Measurements from ENCODE around the gene ASB4. TPM values are rescaled to one million over a fixed set of nuclear protein-coding genes. Genes with fewer than 3 reads are reported as not detected.

The ASB4 gene
- total RNA-seq, 2 donors from 2014 or later = 0.14 TPM; not detected in 1

DNA sequence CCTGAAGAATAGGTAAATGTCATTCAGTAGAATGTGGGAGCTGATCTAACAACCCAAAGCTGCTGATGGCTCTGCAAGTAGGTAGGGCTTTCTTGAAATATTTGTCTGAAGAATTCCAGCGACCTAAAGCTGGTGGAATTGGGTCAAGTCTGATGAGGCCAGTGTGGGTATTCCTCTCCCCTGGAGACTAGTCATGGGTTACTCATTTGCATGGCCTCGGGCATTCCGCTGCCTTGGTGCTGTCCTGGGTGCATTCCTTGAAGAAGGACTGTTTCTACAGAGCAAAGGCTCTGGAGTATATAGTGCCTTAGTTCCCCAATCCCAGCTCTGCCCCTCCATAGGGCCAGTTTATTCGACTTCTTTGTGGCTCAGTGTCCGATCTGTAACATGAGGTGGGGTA, 91.4 kb downstream of the ASB4 start:
- no peak overlapping the region for H3K4me3 ChIP-seq
- ATAC-seq (ENCODE audit: insufficient number of reproducible peaks, low FRiP score, low read depth) = no peak
- no peaks in the 10 kb centered on the region for H3K9me3 ChIP-seq
- no peaks in the 10 kb centered on the region for H3K36me3 ChIP-seq
- H3K27me3 ChIP-seq (replicated peaks; ENCODE audit: insufficient read depth) = no peaks in the 10 kb centered on the region
- no peak overlapping the region for H3K27ac ChIP-seq
- H3K4me1 ChIP-seq (ENCODE audit: control insufficient read depth in 1 of 2, low read depth in 2 of 2) = no peaks in the 10 kb centered on the region
- no peak for DNase-seq (ENCODE audit: low spot score)
- TF ChIP-seq, protein P1, sequence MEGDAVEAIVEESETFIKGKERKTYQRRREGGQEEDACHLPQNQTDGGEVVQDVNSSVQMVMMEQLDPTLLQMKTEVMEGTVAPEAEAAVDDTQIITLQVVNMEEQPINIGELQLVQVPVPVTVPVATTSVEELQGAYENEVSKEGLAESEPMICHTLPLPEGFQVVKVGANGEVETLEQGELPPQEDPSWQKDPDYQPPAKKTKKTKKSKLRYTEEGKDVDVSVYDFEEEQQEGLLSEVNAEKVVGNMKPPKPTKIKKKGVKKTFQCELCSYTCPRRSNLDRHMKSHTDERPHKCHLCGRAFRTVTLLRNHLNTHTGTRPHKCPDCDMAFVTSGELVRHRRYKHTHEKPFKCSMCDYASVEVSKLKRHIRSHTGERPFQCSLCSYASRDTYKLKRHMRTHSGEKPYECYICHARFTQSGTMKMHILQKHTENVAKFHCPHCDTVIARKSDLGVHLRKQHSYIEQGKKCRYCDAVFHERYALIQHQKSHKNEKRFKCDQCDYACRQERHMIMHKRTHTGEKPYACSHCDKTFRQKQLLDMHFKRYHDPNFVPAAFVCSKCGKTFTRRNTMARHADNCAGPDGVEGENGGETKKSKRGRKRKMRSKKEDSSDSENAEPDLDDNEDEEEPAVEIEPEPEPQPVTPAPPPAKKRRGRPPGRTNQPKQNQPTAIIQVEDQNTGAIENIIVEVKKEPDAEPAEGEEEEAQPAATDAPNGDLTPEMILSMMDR (IDR thresholded peaks at IDR 0.05) = no peak

DNA sequence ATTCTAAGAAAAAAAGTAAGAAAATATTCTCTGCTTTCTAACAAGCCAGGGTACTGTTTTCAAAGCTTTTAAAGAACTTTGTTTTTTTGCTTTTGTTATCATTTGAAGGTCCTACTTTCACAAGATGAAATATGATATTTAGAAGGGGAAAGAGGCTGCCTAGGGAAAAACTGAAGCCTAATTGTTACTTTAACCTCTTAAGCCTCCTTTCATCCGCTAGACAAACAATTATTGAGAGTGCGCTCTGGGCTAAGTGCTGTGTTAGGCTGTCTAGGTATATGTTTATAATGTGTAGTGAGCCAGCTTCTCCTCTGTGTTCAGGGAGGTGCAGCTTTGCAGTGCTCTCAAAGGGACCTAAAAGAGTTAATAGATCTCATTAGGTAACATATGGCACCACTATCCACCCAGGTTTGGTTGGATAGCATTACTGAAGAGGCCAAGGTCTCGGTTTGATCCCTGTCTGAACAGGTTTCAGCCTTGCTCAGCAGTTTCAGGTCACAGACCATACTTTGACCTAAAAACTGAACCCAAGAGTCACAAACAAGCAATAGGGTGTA, 92.6 kb downstream of the ASB4 start:
- Histone ChIP-seq H3K9me3 (no peaks in the 10 kb centered on the region), H3K4me3 (no peak overlapping the region), H3K4me1 (ENCODE audit: control insufficient read depth in 1 of 2, low read depth in 2 of 2) (no peaks in the 10 kb centered on the region), H3K27me3 (replicated peaks; ENCODE audit: insufficient read depth) (no peaks in the 10 kb centered on the region), H3K36me3 (no peaks in the 10 kb centered on the region), H3K27ac (no peak overlapping the region)
- ATAC-seq (ENCODE audit: insufficient number of reproducible peaks, low FRiP score, low read depth) = no peak
- TF ChIP-seq, protein P1 (IDR thresholded peaks at IDR 0.05) = no peak
- no peak for DNase-seq (ENCODE audit: low spot score)

DNA sequence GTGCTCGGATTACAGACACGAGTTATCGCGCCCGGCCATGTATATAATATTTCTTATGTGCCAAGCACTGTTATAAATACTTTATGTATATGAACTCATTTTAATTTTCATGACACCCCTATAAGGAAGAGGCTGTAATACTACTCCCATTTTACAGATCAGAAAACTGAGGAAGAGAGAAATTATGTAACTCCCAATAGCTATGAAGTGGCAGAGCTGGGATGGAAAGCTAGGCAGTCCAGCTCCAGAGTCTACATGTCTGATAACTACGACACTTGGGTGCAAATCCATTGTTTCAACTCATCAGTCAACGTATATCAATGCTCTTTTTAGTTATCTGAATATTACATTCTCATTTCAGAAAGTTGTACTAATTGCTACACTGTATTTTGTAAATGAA, 93.6 kb downstream of the ASB4 start:
- no peaks in the 10 kb centered on the region for H3K9me3 ChIP-seq
- H3K36me3 ChIP-seq = peaks cover 4% of the 10 kb centered on the region
- no peak overlapping the region for H3K27ac ChIP-seq
- no peak overlapping the region for H3K4me3 ChIP-seq
- TF ChIP-seq, protein P1 (IDR thresholded peaks at IDR 0.05) = no peak
- ATAC-seq (ENCODE audit: insufficient number of reproducible peaks, low FRiP score, low read depth) (no peak), DNase-seq (ENCODE audit: low spot score) (no peak)
- no peaks in the 10 kb centered on the region for H3K27me3 ChIP-seq (replicated peaks; ENCODE audit: insufficient read depth)
- H3K4me1 ChIP-seq (ENCODE audit: control insufficient read depth in 1 of 2, low read depth in 2 of 2) = no peaks in the 10 kb centered on the region

- TF ChIP-seq, protein P1 (IDR thresholded peaks at IDR 0.05) = no peak
- Histone ChIP-seq H3K27me3 (replicated peaks; ENCODE audit: insufficient read depth) (no peaks in the 10 kb centered on the region), H3K36me3 (peaks cover 19% of the 10 kb centered on the region), H3K9me3 (no peaks in the 10 kb centered on the region), H3K27ac (no peak overlapping the region), H3K4me3 (no peak overlapping the region), H3K4me1 (ENCODE audit: control insufficient read depth in 1 of 2, low read depth in 2 of 2) (peaks cover 0 to 2% of the 10 kb centered on the region in 2 donors)
- DNase-seq (ENCODE audit: low spot score) (no peak), ATAC-seq (ENCODE audit: insufficient number of reproducible peaks, low FRiP score, low read depth) (no peak)
Observed at GRCh38 chr7:95581467-95581866, 95.7 kb downstream of the ASB4 start.

DNA sequence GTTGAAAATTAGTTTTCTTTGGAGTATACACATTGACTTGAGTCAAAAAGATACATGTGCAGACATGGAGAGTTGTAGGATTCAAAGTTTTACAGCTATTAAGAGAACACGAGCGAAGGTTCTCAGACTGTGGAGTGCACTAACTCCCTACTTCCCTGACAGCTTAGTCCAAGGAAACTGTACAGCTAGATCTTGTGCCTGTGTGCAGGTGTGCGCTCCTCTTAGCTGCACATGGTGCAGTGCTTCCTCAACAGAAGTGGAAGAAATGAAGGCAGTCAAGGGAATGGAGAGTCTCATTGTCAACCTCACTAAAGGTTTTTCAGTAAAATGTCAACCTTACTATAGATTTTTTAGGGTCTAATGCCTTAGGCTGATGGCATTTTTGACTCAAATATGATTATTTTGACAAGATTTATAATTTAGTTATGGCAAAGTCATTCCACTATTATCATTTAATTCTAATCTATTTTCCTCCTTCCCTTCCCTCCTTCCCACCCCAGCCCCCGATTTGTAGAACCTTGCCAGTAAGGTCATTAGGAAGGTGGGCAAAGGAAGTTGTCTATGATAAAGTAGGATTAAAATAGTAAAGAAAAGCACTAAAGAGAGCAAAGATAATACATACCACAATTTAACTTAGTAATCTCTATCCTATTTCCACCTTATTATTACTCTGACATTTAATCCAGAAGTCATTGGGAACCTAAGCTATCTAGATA, 97.0 kb downstream of the ASB4 start:
- ATAC-seq (ENCODE audit: insufficient number of reproducible peaks, low FRiP score, low read depth) (no peak), DNase-seq (ENCODE audit: low spot score) (no peak)
- H3K4me3 ChIP-seq = no peak overlapping the region
- H3K27ac ChIP-seq = no peak overlapping the region
- no peaks in the 10 kb centered on the region for H3K9me3 ChIP-seq
- no peaks in the 10 kb centered on the region for H3K27me3 ChIP-seq (replicated peaks; ENCODE audit: insufficient read depth)
- TF ChIP-seq, protein P1 (IDR thresholded peaks at IDR 0.05) = no peak
- peaks cover 31% of the 10 kb centered on the region for H3K36me3 ChIP-seq
- H3K4me1 ChIP-seq (ENCODE audit: control insufficient read depth in 1 of 2, low read depth in 2 of 2) = peaks cover under 1 to 14% of the 10 kb centered on the region in 2 donors
